ENCODE measurements around the gene JPT2.

GRCh38 chr16:1691276-1691675, 13.2 kb downstream of the JPT2 start:
- TF ChIP-seq CTCF (IDR thresholded peaks at IDR 0.05) (no peak), ESRRA (CRISPR knock-in tag; IDR thresholded peaks at IDR 0.05; ENCODE audit: borderline replicate concordance) (no peak), ATF2 (CRISPR knock-in tag; IDR thresholded peaks at IDR 0.05; ENCODE audit: borderline replicate concordance, low read depth) (no peak), NR1H2 (CRISPR knock-in tag; IDR thresholded peaks at IDR 0.05) (no peak), ZMAT4 (CRISPR knock-in tag; IDR thresholded peaks at IDR 0.05) (no peak), JAZF1 (CRISPR knock-in tag; IDR thresholded peaks at IDR 0.05) (no peak)

Data from WTC11 (cell line).